Renal cortical epithelial cell (primary cell): ENCODE measurements around the gene CDC20. TPM values are rescaled to one million over a fixed set of nuclear protein-coding genes. Genes with fewer than 3 reads are reported as not detected.
"Not testable (repeated sequence)": the region's sequence is repeated elsewhere in the genome, so short reads cannot be mapped to it uniquely, and the experiment has no call there.

ENCODE experiments used
- DNase-seq: peaks from one replicate; pipeline ENCODE4 v3.0.0-alpha.2; 2011; ENCODE audit warnings: low read depth
- total RNA-seq: library from RNA; depleted of rRNA; stranded (reverse); fragments of >200 nt; gene quantifications from 2 replicates; pipeline ENCODE4 v1.2.3, GENCODE V29; 2014

CDC20 gene
- total RNA-seq, 1 donor from 2014 or later: 2.1 TPM

- peak; percentile 62 for DNase-seq
These were observed 548 bp upstream of the CDC20 start for GRCh38 chr1:43358121-43358745.

- peak; percentile 27 for DNase-seq
These were observed 915 bp downstream of the CDC20 start for GRCh38 chr1:43359696-43360095.

- no peak for DNase-seq
These were observed 1.8 kb downstream of the CDC20 start for GRCh38 chr1:43360616-43361015.

GRCh38 chr1:43363283-43363934, 4.6 kb downstream of the CDC20 start:
- DNase-seq: no peak

- no peak for DNase-seq
These were observed 5.2 kb downstream of the CDC20 start for GRCh38 chr1:43363935-43364525.

GRCh38 chr1:43365678-43366077, 6.9 kb downstream of the CDC20 start:
- DNase-seq: no peak

GRCh38 chr1:43366179-43366578, 7.4 kb downstream of the CDC20 start:
- no peak for DNase-seq

- DNase-seq: no peak
These were observed 7.8 kb downstream of the CDC20 start for GRCh38 chr1:43366601-43367025.

- no peak for DNase-seq
These were observed 8.5 kb downstream of the CDC20 start for GRCh38 chr1:43367026-43367903.

- peak; percentile 76 for DNase-seq
These were observed 9.3 kb downstream of the CDC20 start, which contains the start of gene ELOVL1 for GRCh38 chr1:43367904-43368645. ELOVL1 (minus strand) TSS chr1:43368011; CDS start chr1:43365609, 2,402 bp downstream.

GRCh38 chr1:43368646-43369020, 9.9 kb downstream of the CDC20 start:
- DNase-seq: no peak

- not testable (repeated sequence) for DNase-seq
These were observed 11.0 kb downstream of the CDC20 start for GRCh38 chr1:43369779-43370178.

- DNase-seq: no peak
These were observed 11.8 kb downstream of the CDC20 start for GRCh38 chr1:43370564-43370963.

GRCh38 chr1:43372172-43372571, 13.4 kb downstream of the CDC20 start:
- peak; percentile 29 for DNase-seq

GRCh38 chr1:43373066-43373940, 14.5 kb downstream of the CDC20 start:
- peak; percentile 80 for DNase-seq

GRCh38 chr1:43376723-43377235, 18.0 kb downstream of the CDC20 start:
- no peak for DNase-seq

- no peak for DNase-seq
These were observed 19.1 kb downstream of the CDC20 start for GRCh38 chr1:43377831-43378230.

GRCh38 chr1:43379476-43379875, 20.7 kb downstream of the CDC20 start:
- no peak for DNase-seq

GRCh38 chr1:43381612-43382011, 22.8 kb downstream of the CDC20 start:
- no peak for DNase-seq
